Measurements from ENCODE around the gene PSME4.
A peak's percentile ranks its signal among the peaks of the same experiment; 100 is the strongest.

Gene PSME4, protein sequence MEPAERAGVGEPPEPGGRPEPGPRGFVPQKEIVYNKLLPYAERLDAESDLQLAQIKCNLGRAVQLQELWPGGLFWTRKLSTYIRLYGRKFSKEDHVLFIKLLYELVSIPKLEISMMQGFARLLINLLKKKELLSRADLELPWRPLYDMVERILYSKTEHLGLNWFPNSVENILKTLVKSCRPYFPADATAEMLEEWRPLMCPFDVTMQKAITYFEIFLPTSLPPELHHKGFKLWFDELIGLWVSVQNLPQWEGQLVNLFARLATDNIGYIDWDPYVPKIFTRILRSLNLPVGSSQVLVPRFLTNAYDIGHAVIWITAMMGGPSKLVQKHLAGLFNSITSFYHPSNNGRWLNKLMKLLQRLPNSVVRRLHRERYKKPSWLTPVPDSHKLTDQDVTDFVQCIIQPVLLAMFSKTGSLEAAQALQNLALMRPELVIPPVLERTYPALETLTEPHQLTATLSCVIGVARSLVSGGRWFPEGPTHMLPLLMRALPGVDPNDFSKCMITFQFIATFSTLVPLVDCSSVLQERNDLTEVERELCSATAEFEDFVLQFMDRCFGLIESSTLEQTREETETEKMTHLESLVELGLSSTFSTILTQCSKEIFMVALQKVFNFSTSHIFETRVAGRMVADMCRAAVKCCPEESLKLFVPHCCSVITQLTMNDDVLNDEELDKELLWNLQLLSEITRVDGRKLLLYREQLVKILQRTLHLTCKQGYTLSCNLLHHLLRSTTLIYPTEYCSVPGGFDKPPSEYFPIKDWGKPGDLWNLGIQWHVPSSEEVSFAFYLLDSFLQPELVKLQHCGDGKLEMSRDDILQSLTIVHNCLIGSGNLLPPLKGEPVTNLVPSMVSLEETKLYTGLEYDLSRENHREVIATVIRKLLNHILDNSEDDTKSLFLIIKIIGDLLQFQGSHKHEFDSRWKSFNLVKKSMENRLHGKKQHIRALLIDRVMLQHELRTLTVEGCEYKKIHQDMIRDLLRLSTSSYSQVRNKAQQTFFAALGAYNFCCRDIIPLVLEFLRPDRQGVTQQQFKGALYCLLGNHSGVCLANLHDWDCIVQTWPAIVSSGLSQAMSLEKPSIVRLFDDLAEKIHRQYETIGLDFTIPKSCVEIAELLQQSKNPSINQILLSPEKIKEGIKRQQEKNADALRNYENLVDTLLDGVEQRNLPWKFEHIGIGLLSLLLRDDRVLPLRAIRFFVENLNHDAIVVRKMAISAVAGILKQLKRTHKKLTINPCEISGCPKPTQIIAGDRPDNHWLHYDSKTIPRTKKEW (N-terminal part only)

DNA sequence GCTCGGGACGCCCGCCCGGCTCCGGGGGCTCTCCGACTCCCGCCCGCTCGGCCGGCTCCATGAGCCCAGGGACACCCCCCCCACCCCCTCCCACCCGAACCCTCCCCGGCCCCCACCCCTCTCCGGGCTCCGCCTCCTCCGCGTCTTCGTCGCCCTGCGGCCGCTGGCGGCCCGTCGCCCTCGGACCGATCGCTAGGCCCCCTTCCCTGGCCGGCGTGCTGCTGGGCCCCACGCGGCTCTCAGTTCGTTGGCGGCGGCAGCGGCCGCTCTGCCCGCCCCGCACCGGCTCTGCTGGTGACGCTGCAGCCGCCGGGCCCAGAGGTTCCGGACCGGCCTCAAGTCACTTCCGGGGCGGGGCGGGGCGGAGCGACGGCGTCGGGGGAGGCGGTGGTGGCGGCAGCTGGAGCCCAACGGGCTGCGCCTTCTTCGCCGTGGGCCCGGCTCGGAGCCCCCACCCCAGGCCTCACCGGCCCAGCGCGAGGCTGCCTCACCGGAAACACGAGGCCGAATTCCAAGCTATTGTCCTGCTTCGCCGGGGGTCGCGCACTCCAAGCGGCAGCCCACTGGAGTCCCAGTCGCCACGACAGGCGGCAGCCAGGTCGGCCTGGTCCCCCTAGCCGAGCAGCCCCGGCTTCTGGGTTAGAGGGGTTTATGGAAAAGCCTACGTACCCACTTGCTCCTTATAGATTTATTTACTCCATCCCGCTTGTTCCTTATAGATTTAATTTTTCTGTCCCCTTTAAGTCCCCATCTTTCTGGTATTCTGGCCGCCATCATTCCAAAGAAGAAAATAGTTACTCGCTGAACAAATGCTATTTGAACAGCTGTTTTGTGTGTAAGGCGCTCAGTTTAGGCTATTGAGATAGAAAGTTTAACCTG, at the start of gene PSME4:
TSS of gene PSME4 (minus strand) at position 270 of the 879 bp plus-strand sequence. CDS start at position 61, 209 bp downstream.
- peak; percentile 47 to 67 for DNase-seq

DNA sequence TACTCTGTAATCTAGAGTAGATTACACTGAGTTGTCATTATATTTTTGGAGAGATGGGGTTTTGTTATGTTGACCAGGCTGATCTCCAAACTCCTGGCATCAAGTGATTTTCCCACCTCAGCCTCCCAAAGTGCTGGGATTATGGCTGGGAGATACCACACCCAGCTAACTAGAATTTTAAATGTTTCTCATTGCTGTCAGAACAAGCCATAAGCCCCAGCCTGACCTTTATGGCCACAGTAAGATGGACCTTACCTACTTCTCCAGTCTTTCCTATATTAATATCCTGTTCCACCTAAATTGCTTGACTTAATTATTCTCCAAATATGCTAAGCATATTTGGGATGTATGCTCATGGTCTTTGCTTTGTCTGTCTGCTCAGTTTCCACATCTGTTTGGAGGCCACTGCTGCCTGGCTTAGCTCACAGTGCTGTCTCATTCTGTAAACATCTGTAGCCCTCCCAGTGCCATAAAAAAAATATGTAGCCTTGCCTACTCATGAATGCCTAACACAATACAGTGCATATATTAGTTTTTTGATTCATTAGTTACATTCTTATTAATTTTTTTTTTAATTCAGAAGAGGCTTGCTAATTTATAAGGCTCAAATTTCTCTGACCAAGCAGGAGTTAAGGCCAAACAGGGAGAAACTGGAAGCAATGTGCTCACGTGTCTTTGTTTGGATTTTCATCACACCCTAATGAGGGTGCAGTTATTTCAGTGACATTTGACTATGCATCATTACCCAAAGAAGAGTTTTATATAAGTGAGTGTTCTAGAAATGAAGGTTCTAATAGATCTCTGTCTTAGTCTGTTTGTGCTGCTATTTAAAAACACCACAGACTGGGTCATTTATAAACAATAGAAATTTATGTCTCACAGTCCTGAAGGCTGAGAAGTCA, 45.3 kb upstream of the PSME4 start:
- no peak for DNase-seq

DNA sequence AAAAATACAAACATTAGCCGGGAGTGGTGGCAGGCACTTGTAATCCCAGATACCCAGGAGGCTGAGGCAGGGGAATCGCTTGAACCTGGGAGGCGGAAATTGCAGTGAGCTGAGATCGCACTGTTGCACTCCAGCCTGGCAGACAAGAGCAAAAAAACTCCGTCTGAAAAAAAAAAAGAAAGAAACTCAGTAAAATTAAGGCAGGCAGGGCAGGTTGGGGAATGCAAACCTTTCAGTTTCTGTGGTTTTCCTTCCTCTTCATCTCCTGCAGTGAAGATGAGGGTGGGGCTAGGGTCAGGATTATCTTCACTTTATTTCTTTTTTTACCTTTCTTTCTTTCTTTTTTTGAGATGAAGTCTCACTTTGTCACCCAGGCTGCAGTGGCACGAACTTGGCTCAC, 43.2 kb upstream of the PSME4 start:
- DNase-seq = no peak

DNA sequence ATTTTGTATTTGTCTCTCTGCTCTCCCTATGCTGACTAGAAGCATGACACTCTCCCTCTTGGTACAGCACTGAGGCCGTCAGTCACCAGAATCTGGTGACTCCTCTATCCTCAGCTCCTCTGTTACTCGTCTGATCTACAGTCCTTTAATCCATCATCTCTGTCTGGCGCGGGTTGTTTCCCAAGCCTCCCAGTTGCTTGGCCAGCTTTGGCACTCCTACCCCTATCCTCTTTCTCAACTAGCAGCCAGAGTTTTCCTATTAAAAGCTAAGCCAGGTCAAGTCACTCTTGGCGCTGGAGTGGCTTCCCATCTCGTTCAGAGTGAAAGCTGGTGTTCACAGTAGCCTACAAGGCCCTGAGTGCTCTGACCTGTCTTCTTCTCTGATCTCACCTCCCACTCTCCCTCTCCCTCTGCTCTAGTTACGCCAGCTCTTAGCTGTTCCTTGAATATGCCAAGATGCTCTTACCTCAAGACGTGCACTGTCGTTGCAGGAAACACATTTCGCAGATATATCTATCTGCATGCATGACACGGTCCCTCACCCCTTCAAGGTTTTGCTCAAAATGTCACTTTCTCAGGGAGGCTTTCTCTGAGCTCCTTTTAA, 41.8 kb upstream of the PSME4 start:
- DNase-seq = no peak

DNA sequence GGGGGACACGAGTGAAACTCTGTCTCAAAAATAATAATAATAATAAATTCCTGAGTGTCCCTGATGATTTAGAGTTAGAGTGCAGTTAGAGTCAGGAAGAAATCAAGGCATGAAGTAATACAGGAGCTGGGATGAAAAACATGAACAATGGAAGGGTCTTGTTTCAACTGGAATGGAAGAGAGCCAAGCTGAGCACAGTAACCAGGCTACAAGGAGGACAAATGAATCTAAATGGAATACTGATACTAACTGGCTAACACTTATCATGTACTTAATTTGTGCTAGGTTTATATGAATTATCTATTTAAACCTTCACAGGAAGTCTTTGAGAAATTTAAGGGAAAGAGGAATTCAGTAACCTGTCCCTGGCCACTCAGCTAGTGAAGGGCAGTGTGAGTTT, 38.8 kb upstream of the PSME4 start:
- no peak for DNase-seq

DNA sequence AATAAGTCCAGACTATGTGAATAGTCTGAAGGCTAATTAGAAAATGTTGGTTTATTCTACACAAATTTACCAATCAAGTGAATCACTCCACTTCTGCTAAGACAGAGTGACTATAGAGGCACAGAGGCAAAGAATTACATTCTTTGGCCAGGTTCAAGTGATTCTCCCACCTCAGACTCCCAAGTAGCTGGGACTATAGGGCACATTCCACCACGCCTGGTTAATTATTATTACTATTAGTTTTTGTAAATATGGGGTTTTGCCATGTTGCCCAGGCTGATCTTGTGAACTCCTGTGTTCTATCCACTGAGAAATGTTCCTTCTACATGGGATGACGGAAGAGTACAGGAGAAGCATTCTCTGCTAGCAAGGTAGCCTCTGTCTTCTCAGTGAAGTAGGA, 37.6 kb upstream of the PSME4 start:
- DNase-seq = no peak

DNA sequence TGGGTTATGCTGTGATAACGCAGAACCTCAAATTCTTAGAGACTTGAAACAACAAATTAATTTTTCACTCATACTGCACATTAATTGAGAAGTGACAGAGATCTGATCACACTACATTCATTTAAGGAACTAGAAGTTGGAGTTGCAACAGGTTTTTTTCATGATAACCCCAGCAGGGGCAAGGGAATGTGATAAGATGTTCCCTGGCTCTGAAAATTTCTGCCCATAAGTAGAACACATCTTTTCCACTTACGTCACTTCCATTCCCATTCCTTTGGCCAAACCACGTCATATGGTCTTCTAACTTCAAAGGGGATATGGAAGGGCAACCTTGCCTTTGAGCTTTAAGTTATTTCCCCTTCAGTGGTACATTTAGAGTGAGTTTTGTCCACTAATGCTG, 29.7 kb upstream of the PSME4 start:
- DNase-seq = no peak

DNA sequence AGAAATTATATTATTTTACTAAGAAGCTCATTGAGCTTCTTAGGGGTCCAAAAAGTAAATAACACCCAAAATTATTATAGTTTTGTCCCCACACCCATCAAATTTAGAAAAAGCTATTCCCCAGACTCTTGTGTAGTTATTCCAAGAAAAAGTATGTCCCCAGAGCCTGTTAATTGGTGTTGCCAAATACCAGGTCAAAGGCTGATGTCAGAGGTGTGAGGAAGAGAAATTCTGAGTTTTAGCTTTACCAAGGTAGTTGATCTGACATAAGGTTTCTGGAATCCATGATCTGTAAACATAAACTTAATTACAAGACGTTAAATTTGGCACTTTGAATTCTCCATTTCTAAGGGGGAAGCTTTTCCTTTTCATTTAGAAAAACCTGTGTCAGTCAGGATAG, 29.3 kb upstream of the PSME4 start:
- no peak for DNase-seq

DNA sequence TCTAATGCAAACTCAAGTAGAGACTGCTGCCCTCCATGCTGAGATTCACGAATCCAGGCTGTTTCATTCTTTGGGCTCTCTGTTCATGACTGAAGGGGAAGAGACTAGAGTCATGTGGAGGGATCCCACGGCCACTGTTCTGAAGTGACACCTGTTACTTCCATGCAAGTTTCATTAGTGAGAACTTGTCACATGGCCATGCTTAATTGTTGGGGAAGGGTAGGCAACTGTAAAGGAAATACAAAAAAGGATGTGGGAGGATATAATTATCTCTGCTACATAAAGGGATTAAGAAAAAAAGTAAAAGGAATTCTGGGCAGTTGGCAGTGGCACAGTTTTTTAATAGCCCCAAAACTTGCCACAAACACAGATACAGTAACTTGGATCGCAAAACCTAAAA, 28.0 kb upstream of the PSME4 start:
- DNase-seq = no peak

DNA sequence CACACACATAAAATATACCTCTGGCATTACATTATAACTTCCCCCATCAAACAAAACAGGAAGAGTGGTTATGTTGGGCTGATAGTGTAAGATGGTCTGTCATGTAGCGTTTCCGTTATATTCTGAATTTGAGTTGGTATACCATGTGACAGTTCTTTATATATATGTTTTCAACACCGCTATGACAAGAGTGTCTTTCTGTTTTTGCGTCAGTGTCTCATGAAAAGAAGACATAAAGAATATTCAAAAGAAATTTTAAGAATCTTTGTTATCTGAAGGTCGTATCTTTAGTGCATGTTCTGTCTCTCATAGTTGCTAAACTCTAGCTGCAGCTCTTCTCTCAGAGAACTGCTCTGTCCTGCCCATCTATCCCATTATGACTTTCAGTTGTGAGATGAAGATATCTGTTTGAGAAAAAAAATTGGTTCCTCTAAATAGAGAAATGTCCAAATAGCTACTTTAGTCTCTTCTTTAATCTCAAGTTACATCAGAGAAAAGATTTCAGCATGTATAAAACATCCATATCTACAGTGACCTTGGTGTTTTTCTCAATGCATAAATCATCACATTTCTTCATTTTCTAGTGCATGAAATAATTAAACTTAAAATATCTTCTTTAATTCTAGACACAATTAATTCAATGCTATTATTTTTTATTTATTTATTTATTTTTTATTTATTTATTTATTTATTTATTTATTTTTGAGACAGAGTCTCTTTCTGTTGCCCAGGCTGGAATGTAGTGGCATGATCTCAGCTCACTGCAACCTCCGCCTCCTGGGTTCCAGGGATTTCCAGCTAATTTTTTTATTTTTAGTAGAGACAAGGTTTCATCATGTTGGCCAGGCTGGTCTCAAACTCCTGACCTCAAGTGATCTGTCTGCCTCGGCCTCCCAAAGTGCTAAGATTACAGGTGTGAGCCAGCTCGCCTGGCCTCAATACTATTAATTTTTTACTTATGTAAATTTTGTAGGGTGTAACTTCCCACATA, 24.3 kb upstream of the PSME4 start:
- DNase-seq = peak; percentile 62 to 70

DNA sequence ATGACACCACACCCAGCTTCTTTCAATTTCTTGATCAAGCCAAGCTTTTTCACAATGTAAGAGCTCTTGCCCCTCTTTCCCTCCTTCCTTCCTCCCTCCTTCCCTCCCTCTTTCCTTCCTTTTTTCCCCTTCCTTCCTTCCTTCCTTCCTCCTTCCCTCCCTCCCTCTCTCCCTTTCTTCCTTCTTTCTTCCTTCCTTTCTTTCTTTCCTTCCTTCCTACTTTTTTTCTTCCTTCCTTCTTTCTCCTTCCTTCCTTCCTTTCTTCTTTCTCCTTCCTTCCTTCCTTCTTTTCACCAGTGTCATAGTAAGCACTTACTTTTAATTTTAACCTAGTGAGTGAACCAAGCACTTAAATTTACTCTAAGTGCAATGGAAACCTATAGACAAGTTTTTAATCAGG, 21.2 kb upstream of the PSME4 start:
- DNase-seq = no peak

DNA sequence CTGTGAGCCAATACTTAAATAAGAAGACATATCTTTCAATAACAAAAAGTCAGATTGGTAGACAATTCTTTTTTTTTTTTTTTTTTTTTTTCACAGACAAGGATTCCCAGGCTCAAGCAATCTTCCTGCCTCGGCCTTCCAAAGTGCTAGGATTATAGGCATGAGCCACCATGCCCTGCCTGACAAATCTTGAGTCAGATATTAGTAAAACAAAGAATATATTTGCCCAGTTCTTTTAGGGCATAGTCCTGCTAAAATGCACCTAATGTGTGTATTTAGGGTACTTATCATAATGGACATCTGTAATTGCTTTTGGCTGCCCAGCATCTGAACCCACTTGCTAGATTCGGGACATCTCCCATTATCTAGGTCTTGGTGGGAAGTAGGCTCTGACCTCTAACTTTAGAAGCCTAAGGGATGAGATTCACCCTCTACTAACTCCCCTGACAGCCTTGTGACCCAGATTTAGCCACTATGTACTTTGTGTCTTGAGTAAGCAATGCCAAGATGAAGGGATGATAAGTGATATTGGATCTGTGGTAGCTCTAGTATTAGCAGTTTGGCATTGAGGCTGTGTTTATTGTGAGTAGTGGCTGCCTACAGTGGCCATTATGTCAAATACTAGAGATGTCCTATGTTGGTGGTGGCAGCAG, 18.5 kb upstream of the PSME4 start:
- no peak for DNase-seq

DNA sequence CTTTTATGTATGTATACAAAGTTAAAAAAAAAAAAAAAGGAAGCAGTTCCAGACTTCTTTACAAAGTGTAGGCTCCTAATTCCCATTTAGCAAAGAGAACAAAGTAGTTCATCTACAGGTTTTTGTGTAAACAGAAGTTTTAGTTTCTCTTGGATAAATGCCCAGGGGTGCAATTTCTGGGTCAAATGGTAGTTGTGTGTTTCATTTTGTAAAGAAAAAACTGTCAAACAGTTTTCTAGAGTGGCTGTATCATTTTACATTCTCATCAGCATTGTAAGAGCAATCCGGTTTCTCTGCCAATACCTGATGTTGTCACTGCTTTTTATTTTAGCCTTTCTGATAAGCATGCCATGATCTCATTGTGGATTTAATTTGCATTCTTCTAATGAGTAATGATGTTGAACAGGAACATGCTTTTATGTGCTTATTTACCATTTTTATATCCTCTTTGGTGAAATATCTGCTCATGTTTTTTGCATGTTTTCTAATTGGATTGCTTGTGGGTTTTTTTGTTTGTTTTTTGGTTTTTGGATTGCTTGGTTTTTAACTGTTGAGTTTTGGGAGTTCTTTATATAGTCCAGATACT, 16.6 kb upstream of the PSME4 start:
- DNase-seq = no peak

DNA sequence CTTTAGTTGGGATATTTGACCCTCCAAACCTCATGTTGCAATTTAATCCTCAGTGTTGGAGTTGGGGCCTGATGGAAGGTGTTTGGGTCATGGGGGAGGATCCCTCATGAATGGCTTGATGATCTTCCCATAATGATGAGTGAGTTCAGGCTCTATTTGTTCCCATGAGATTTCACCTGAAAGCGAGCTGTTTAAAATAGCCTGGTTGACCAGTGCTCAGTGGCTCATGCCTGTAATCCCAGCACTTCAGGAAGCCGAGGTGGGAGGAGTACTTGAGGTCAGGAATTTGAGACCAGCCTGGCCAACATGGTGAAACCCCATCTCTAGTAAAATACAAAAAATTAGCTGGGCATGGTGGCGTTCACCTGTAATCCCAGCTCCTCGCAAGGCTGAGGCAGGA, 14.9 kb upstream of the PSME4 start:
- DNase-seq = no peak

DNA sequence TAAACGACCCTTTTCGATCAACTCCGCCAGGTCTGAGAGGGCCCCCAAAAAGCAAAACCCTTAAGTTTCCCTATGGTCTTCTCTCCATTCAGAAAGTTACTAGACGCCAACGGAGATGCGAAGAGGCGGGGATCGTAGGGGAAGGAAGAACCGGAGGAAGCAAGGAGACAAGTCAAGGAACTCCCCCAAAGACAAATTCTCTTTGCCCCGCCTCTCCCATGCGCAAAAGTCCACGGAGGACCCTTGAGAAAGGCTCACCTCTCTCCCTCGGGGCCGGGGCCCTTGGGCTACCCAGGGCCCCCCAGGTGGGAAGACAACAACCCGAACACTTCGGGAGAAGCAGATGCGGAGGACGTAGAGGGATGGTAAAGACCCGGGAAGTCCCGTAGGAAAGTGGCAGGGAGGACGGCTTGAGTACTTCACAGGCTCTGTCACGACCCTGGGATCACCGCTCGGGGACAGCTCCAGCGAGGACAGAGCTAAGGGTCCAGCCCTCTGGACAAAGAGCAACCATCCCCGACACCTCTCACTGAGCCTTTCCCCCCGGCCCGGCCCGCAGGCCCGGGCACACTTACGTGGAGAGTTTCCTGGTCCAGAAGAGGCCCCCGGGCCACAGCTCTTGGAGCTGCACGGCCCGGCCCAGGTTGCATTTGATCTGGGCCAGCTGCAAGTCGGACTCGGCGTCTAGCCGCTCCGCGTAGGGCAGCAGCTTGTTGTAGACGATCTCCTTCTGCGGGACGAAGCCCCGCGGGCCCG, 647 bp downstream of the PSME4 start:
- peak; percentile 30 to 42 for DNase-seq

DNA sequence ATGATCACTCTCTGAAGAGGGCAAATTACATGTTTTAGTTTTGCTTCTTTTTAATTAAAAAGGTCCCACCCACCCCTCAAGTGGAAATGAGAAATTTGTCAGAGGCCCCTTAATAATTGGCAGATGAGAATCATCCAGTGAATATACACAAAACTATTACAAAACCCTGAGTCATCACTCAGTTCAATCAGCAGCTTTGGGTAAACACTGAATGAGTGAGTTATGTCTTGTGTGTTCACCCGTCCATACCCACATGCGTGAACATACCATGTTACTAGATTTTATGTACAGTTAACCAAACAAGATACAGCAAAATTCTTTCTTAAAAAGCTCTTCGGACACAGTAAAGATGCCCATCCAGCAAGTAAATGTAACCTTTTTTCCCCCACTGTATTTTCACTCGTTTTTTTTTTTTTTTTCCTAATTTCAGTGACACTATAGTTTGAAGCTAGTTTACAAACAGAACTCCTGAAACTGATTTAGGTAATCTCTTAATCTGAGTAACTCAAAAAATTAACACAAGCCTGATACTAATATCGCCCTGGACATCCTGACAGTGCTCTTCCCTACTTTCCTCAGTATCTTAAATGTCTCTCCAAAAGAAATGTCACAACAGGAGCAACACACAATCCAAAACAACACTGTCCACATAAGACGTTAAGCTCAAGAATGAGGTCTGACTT, 1.4 kb downstream of the PSME4 start:
- peak; percentile 38 to 41 for DNase-seq

Data from AML-193 (cell line).